Immature natural killer cell (primary cell): ENCODE measurements around the gene PDE4D. TPM values are rescaled to one million over a fixed set of nuclear protein-coding genes. Genes with fewer than 3 reads are reported as not detected.

ENCODE experiments used
- DNase-seq, 3 donors: peaks; one replicate each; pipeline ENCODE4 v3.0.0; 2022; ENCODE audit warnings: mixed read lengths in 1 of 3
- H3K27ac Mint-ChIP-seq, 6 donors: one replicate each; pipeline ENCODE4 v1.8.0; 2020; ENCODE audit warnings: mixed read lengths in 6 of 6, mild to moderate bottlenecking in 5 of 6, inconsistent platforms in 4 of 6, moderate library complexity in 3 of 6
- H3K27me3 Mint-ChIP-seq, 3 donors: one replicate each; pipeline ENCODE4 v1.8.0; 2020 to 2021; ENCODE audit warnings: low read depth in 3 of 3, mild to moderate bottlenecking in 3 of 3, mixed read lengths in 3 of 3, moderate library complexity in 3 of 3, inconsistent platforms in 1 of 3
- H3K36me3 Mint-ChIP-seq, 3 donors: one replicate each; pipeline ENCODE4 v1.8.0; 2020; ENCODE audit warnings: mixed read lengths in 3 of 3, inconsistent platforms in 2 of 3, mild to moderate bottlenecking in 2 of 3
- H3K4me1 Mint-ChIP-seq, 2 donors: one replicate each; pipeline ENCODE4 v1.8.0; 2020; ENCODE audit warnings: inconsistent platforms in 2 of 2, mild to moderate bottlenecking in 2 of 2, mixed read lengths in 2 of 2, moderate library complexity in 1 of 2
- H3K4me3 Mint-ChIP-seq, 5 donors: one replicate each; pipeline ENCODE4 v1.8.0; 2020; ENCODE audit warnings: mild to moderate bottlenecking in 5 of 5, mixed read lengths in 5 of 5, inconsistent platforms in 3 of 5, moderate library complexity in 3 of 5
- H3K9me3 Mint-ChIP-seq, 6 donors: one replicate each; pipeline ENCODE4 v1.8.0; 2020; ENCODE audit warnings: mild to moderate bottlenecking in 6 of 6, mixed read lengths in 6 of 6, inconsistent platforms in 4 of 6, moderate library complexity in 3 of 6
- polyA plus RNA-seq, 3 donors: library from polyadenylated mRNA; unstranded; fragments of 300-500 nt; fragmentation: Illumina TruSeq; gene quantifications; one replicate each; pipeline ENCODE4 v1.2.3, GENCODE V29; 2021

The PDE4D gene
- polyA plus RNA-seq, 3 donors from 2014 or later: 10.7 to 15.4 (median 12.6) TPM

DNA sequence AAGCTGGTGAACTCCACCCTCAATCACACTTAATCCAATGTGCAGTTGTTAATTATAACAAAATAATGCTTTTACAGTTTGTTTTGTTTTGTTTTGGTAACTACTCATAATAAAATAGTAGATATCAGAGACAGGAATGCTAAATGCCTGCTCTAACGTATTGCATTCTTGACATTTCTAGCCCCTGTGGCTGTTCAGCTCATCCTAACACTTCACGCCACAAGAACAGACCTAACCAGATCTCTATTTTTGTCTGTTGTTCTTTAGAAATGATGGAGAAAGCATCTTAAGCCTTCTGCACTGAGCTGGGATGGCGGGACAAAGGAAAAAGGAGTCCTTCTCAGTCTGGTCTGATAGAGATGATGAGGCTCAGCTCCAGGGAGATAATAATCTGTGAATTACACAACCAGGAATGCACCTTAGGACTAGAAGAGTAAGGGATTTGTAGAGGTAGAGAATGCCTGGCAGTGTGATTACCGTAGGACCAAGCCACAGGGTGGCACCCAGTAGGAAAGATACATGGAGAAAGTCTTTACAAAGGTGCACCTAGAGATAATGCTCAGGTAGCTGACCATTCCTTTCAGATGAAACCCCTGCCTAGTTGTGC lies 628.8 kb downstream of the PDE4D start:
- no peak for DNase-seq
- H3K9me3 Mint-ChIP-seq: peaks cover 0 to 3% (median 0%) of the 10 kb centered on the region in 6 donors
- peaks cover 0 to 3% (median 3%) of the 10 kb centered on the region in 3 donors for H3K27me3 Mint-ChIP-seq
- H3K27ac Mint-ChIP-seq: no peak overlapping the region
- no peak overlapping the region for H3K4me3 Mint-ChIP-seq
- H3K4me1 Mint-ChIP-seq: no peaks in the 10 kb centered on the region
- H3K36me3 Mint-ChIP-seq: no peaks in the 10 kb centered on the region

DNA sequence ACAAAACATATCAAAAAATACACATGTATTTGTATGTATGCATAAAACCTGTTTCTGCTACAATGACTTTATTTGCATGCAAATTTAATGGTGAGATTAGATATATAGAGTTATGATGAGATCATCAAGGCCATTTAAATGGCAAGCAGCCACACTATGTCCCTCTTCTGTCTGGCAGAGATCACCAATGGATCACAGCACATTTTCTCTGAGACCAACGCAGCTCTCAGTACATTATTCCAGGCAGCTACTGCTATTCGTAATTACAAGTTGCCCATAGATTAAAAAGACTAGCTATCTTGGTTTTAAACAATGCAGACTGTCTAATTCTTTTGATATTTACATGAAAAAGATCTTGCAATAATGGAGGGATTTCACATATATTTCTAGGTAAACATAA lies 629.5 kb downstream of the PDE4D start:
- H3K4me3 Mint-ChIP-seq: no peak overlapping the region
- peaks cover 0 to 3% (median 3%) of the 10 kb centered on the region in 3 donors for H3K27me3 Mint-ChIP-seq
- H3K4me1 Mint-ChIP-seq: no peaks in the 10 kb centered on the region
- DNase-seq: no peak
- peaks cover 0 to 3% (median 0%) of the 10 kb centered on the region in 6 donors for H3K9me3 Mint-ChIP-seq
- H3K36me3 Mint-ChIP-seq: no peaks in the 10 kb centered on the region
- no peak overlapping the region for H3K27ac Mint-ChIP-seq

DNA sequence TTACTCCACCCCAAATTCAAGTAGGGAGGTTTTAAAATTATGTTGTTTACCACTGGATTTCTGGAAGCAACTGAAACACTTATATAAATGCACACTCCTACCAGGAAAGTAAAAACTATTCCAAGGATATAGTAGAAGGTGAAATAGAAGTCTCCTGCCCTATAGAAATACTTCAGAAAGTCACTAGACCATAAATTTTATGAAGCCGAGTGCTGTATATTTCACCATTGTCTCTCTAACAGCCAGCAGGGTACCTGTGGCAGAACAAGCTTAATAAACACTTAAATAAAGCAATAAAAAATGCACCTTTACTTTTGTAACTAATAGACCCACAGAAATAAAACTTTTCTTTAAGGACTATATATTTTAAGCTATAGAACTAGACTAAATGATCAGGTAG lies 631.6 kb downstream of the PDE4D start:
- DNase-seq: no peak
- Mint-ChIP-seq H3K4me3 (no peak overlapping the region), H3K36me3 (no peaks in the 10 kb centered on the region), H3K4me1 (no peaks in the 10 kb centered on the region), H3K9me3 (peaks cover 0 to 3% (median 0%) of the 10 kb centered on the region in 6 donors), H3K27ac (no peak overlapping the region), H3K27me3 (peaks cover 0 to 3% (median 3%) of the 10 kb centered on the region in 3 donors)

DNA sequence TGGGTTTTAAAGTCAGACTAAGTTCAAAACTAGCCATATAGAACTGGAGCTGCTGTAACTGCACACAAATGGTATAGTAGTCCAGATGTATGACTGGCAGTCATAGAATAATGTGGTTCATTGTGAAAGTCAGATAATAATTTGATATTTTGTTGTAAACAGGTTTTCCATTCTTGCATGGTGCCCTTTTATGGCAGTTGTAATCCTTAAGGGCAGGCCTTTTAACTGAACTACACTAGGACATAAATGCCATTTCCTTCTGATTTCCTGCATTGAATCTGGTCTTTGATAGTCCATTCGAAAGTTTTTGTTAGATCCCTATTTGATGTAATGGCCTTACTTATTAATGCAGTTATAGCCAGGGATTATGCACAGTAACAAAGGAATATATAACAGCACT lies 632.6 kb downstream of the PDE4D start:
- DNase-seq: no peak
- Mint-ChIP-seq H3K4me3 (no peak overlapping the region), H3K27ac (no peak overlapping the region), H3K4me1 (no peaks in the 10 kb centered on the region), H3K9me3 (no peaks in the 10 kb centered on the region), H3K36me3 (no peaks in the 10 kb centered on the region), H3K27me3 (peaks cover 0 to 3% (median 3%) of the 10 kb centered on the region in 3 donors)

DNA sequence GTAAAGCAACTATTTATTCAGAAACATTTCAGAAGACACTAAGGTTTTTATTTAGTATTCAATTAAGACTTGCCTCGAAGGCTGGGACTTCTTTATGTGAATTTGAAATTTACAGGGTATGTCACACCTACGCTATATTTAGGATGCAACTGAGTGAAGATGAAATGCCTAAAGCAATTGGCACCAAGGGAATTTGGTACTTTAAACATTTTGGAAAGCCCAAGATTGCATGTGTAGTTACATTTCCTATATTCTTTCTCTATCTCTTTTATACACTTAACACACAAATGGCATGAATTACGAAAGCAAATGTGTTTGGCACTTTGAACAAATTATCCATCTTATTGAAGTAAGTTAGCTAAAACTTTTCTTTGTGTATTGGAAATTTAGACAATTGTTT lies 633.3 kb downstream of the PDE4D start:
- no peak overlapping the region for H3K27ac Mint-ChIP-seq
- no peaks in the 10 kb centered on the region for H3K9me3 Mint-ChIP-seq
- no peak for DNase-seq
- no peaks in the 10 kb centered on the region for H3K36me3 Mint-ChIP-seq
- H3K27me3 Mint-ChIP-seq: peaks cover 0 to 4% (median 3%) of the 10 kb centered on the region in 3 donors
- H3K4me3 Mint-ChIP-seq: no peak overlapping the region
- no peaks in the 10 kb centered on the region for H3K4me1 Mint-ChIP-seq

DNA sequence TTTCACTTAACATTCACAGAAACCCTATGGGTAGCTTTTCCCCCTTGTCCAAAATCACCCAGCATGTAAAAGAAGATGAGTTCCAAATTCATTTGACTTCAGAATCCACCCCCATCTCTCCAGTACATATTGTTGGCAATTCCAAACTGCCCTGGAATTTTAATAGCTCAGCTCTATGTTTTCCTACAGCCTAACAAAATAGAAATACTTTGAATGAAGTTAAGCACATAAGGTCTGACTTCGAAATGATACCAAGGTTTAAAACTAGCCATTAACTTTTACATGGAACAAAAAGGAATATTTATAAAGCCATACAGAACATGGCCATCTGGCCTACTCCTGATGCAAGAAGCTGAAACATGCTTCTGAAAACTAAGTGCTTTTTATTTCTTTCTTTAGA lies 634.3 kb downstream of the PDE4D start:
- peaks cover 2 to 3% (median 3%) of the 10 kb centered on the region in 3 donors for H3K27me3 Mint-ChIP-seq
- no peak for DNase-seq

DNA sequence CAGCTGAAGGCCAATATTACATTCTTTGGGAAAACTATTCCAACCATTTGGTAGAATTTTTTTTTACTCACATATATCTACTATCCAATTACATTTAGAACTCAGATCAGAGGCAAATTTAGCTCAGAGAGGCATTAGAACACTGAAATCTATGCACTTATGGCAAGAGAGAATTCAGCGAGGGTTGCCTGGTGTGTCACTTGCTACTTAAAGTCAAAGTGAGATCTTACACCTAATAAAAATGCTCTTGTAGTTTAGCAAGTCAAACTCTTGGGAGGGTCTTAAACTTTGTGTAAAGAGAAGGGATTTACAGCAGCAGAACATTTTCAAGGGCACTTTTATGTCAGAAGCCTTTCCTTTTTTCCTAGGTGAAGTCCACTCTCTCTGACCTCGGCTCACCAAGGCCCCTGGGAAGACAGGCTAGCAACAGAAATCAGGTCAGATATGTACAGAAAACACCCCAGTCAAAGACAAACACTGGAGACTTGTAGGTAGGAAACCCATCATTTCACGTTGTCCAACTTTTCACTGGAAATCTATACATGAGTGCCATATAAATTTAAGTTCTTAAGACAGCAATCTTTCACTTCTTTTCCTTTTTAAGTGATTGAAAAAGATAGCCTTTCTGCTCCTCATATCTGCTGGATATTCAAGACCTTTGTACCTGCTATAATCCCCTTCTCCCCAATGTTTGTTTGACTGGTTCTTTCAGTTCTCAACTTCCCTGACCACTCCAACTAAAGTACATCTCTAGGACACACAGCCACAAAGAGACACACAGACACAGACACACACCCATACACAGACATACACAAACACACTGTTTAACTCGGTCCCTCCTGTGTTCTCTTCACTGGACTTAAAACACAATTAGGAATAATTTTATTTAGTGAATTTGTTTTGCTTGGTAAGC lies 635.8 kb downstream of the PDE4D start:
- H3K9me3 Mint-ChIP-seq: no peaks in the 10 kb centered on the region
- H3K27ac Mint-ChIP-seq: no peak overlapping the region
- peaks cover 2 to 3% (median 3%) of the 10 kb centered on the region in 3 donors for H3K27me3 Mint-ChIP-seq
- no peaks in the 10 kb centered on the region for H3K4me1 Mint-ChIP-seq
- no peak for DNase-seq
- no peaks in the 10 kb centered on the region for H3K36me3 Mint-ChIP-seq
- H3K4me3 Mint-ChIP-seq: no peak overlapping the region

More for the DNA sequence above, 634.3 kb downstream of the PDE4D start:
- Mint-ChIP-seq H3K4me1 (no peaks in the 10 kb centered on the region), H3K9me3 (no peaks in the 10 kb centered on the region), H3K27ac (no peak overlapping the region), H3K36me3 (no peaks in the 10 kb centered on the region), H3K4me3 (no peak overlapping the region)

DNA sequence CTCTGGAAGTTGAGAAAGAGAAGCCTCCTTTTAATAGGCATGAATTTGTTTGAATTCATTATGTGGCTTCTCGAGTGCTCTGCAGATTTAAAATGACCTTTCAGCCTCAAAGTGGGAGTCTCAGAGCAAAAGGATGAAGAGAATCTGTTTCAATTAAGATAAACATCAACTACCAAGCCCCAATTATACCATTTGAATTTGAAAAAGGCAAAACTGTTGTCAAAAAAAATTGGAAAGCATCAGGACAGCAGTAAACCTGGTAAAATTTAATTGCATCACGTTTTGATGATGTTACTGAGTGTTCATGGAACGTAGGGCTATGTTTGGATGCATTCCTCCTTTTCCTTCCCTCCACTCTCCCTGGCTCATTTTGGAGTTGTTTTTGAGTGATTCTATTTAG lies 637.2 kb downstream of the PDE4D start:
- Mint-ChIP-seq H3K9me3 (no peaks in the 10 kb centered on the region), H3K4me1 (no peaks in the 10 kb centered on the region), H3K27me3 (peaks cover 2 to 3% (median 3%) of the 10 kb centered on the region in 3 donors), H3K4me3 (no peak overlapping the region), H3K36me3 (no peaks in the 10 kb centered on the region), H3K27ac (no peak overlapping the region)
- DNase-seq: no peak

DNA sequence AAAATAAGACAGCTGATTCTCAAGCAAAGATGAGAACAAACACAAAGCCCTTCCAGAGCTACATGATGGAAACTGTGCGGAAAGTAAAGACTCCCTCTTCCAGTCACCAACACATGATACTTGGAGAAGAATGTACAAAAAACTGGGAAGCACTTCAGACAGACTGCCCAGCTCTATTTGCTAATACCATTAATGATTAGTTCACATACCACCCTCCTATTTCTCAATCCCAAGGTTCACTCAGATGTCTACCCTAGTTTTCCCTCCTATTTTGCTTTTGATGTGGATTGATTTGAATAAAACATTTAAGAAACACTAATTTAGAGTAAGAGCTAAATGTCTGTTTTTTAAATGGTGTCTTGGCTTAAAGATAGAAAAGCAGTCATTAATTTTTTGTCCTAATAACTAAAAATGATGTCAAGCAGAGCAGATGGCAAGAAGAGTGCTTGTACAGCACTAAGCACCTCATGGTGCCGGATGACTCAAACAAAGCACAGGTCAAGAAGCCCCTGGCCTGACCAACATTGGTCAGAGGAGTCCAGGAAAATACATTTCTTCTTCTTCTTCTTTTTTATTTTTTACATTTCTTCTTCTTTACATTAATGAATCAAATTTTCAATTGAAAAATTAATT lies 639.4 kb downstream of the PDE4D start:
- Mint-ChIP-seq H3K4me3 (no peak overlapping the region), H3K36me3 (no peaks in the 10 kb centered on the region), H3K9me3 (no peaks in the 10 kb centered on the region), H3K27me3 (peaks cover 0 to 3% (median 2%) of the 10 kb centered on the region in 3 donors), H3K4me1 (no peaks in the 10 kb centered on the region), H3K27ac (no peak overlapping the region)
- DNase-seq: no peak

DNA sequence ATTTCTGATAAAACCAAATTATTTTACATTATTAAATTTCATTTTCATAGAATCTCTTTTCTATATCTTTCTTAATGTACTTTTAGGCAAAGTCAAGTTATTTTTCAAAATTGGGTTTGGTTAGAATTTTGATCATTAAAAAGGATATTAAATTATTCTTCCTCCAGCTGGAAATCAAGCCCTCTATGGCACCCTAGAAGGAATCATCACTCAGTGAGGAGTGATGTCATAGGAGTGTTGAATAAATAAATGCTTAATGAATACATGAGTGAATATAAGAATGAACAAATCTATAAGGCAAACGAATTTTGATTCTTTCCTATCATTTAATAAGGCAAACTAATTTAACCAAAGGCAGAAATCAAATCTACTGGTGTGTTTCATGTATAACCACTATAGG lies 639.9 kb downstream of the PDE4D start:
- Mint-ChIP-seq H3K36me3 (no peaks in the 10 kb centered on the region), H3K27ac (no peak overlapping the region), H3K4me1 (peaks cover 0 to 2% of the 10 kb centered on the region in 2 donors), H3K27me3 (peaks cover 0 to 3% (median 2%) of the 10 kb centered on the region in 3 donors), H3K9me3 (no peaks in the 10 kb centered on the region), H3K4me3 (no peak overlapping the region)
- no peak for DNase-seq

DNA sequence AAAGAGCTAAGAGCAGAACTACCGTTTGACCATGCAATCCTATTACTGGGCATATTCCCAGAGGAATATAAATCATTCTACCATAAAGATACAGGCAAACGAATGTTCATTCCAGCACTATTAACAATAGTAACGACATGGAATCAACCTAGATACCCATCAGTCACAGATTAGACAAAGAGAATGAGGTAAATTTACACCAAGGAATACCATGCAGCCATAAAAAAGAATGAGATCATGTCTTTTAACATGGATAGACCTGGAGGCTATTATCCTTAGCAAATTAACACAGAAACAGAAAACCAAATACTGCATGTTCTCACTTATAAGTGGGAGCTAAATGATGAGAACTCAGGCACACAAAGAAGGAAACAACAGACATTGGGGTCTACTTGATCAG lies 641.9 kb downstream of the PDE4D start:
- no peak for DNase-seq
- Mint-ChIP-seq H3K27me3 (peaks cover 0 to 3% (median 2%) of the 10 kb centered on the region in 3 donors), H3K9me3 (no peaks in the 10 kb centered on the region), H3K4me1 (peaks cover 0 to 2% of the 10 kb centered on the region in 2 donors), H3K4me3 (no peak overlapping the region), H3K36me3 (no peaks in the 10 kb centered on the region), H3K27ac (no peak overlapping the region)

DNA sequence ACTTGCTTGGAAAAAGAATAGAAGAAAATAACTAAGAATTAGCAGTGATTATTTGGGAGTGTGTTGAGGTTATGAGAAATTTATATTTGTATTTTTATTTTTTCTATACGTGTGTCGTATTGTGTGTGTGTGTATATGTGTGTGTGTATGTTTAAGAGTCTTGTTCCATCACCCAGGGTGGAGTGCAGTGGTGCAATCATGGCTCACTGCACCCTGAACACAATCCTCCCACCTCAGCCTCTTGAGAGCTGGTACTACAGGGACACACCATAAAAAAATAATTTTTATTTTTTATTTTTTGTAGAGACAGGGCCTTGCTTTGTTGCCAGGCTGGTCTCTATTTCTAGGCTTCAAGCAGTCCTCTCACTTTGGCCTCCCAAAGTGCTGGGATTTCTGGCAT lies 643.8 kb downstream of the PDE4D start:
- DNase-seq: no peak
- H3K4me1 Mint-ChIP-seq: peaks cover 0 to 2% of the 10 kb centered on the region in 2 donors
- no peaks in the 10 kb centered on the region for H3K36me3 Mint-ChIP-seq
- no peak overlapping the region for H3K4me3 Mint-ChIP-seq
- no peaks in the 10 kb centered on the region for H3K9me3 Mint-ChIP-seq
- H3K27ac Mint-ChIP-seq: no peak overlapping the region
- peaks cover 0 to 2% (median 0%) of the 10 kb centered on the region in 3 donors for H3K27me3 Mint-ChIP-seq

DNA sequence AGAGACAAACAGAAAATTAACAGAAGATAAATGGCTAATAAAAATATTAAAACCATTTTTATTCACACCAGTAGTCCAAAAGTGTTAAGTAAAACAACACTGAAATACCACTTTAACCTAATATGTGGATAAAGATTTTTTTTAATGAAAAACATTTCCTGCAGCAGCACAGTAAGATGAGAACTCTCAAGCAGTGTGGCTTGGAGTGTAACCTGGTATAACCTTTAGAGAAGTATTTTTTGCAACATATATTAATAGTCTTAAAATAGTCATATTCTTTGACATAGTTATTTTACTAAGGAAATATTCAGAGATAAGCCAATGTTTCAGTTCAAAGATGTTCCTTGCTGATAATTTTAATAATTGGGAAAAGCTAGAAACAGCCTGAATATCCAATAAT lies 644.4 kb downstream of the PDE4D start:
- no peak overlapping the region for H3K4me3 Mint-ChIP-seq
- DNase-seq: no peak
- H3K36me3 Mint-ChIP-seq: no peaks in the 10 kb centered on the region
- peaks cover 0 to 2% of the 10 kb centered on the region in 2 donors for H3K4me1 Mint-ChIP-seq
- no peak overlapping the region for H3K27ac Mint-ChIP-seq
- H3K9me3 Mint-ChIP-seq: no peaks in the 10 kb centered on the region
- no peaks in the 10 kb centered on the region for H3K27me3 Mint-ChIP-seq

DNA sequence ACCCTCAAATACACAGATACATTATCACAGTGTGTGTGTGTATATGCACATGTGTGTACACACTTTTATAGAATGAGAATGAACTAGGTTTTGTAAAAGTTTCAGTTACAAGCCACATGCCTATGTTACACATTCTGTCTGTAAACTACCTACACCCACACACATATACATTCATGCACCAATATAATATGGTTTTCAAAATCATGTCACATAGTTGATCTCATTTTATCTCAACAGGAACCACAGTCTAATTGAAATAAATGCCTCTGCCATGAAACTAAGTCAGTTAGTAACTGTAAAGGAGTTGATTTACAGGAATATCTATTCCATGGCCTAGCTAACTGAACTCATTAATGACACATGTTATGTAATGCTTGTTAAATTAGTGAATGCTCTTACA lies 646.6 kb downstream of the PDE4D start:
- H3K27ac Mint-ChIP-seq: no peak overlapping the region
- H3K27me3 Mint-ChIP-seq: no peaks in the 10 kb centered on the region
- no peaks in the 10 kb centered on the region for H3K9me3 Mint-ChIP-seq
- DNase-seq: no peak
- H3K4me1 Mint-ChIP-seq: peaks cover 0 to 2% of the 10 kb centered on the region in 2 donors
- H3K4me3 Mint-ChIP-seq: no peak overlapping the region
- H3K36me3 Mint-ChIP-seq: no peaks in the 10 kb centered on the region
